H1 (cell line): ENCODE measurements around the gene POMT2. TPM values are rescaled to one million over a fixed set of nuclear protein-coding genes. Genes with fewer than 3 reads are reported as not detected.

Experiments
- E2F6 ChIP-seq: IDR thresholded peaks from 2 replicates; pipeline ENCODE4 v1.6.1; 2012; ENCODE audit warnings: inconsistent platforms
- polyA plus RNA-seq, 7 experiments: library from polyadenylated mRNA; depleted of rRNA in 3 of 7; stranded (reverse) in 5 of 7; unstranded in 2 of 7; fragments of >200 nt in 5 of 7; fragments of 200-250 nt in 2 of 7; gene quantifications; 1 replicate in 5 of 7; 2 replicates in 1 of 7; 4 replicates in 1 of 7; pipeline versions ENCODE4 v1.2.1 to v1.2.3, GENCODE V29; 2011 to 2013; ENCODE audit warnings: missing spikeins in 2 of 7, mixed read lengths in 2 of 7
- total RNA-seq: library from RNA; stranded (reverse); fragmentation: NEBNext Ultra II Directional; extraction: Animal tissue kit (Norgen Biotek cat#: 25700); gene quantifications from 2 replicates; pipeline ENCODE4 v1.2.1, GENCODE V29; 2021

POMT2 gene
- total and polyA plus RNA-seq, 2 of the 8 experiments (the other 6 are each of a cell fraction or from before 2014, with no cell fraction given), result 20.8 to 44.9 TPM

- no peak for TF ChIP-seq E2F6
Measured at GRCh38 chr14:77327111-77327510, 6.4 kb upstream of the POMT2 start (continued).
